Parathyroid adenoma (tissue), 2 donors: Measurements from ENCODE around the gene FAM83G.

Experiments
- H2AFZ ChIP-seq: fragments of 300-600 bp; sonication (generic); one replicate; pipeline ENCODE4 v1.7.0; 2017; ENCODE audit warnings: antibody characterized with exemption, mild to moderate bottlenecking
- H3K27ac ChIP-seq: fragments of 300-600 bp; sonication (generic); one replicate; pipeline ENCODE4 v1.7.0; 2017
- H3K27me3 ChIP-seq: fragments of 300-600 bp; sonication (generic); one replicate; pipeline ENCODE4 v1.7.0; 2017; ENCODE audit warnings: low read length; ENCODE audit not compliant: control insufficient read depth, insufficient read depth
- H3K36me3 ChIP-seq: fragments of 300-600 bp; sonication (generic); one replicate; pipeline ENCODE4 v1.7.0; 2017; ENCODE audit warnings: low read length; ENCODE audit not compliant: control insufficient read depth, insufficient read depth
- H3K4me1 ChIP-seq: fragments of 300-600 bp; sonication (generic); one replicate; pipeline ENCODE4 v1.7.0; 2017; ENCODE audit warnings: control low read depth
- H3K4me2 ChIP-seq: fragments of 300-600 bp; sonication (generic); one replicate; pipeline ENCODE4 v1.7.0; 2017; ENCODE audit warnings: low read length
- H3K4me3 ChIP-seq: fragments of 300-600 bp; sonication (generic); one replicate; pipeline ENCODE4 v1.7.0; 2017; ENCODE audit warnings: low read depth, low read length
- H3K79me2 ChIP-seq: fragments of 300-600 bp; sonication (generic); one replicate; pipeline ENCODE4 v1.7.0; 2017; ENCODE audit warnings: control low read depth
- H3K9ac ChIP-seq: fragments of 300-600 bp; sonication (generic); one replicate; pipeline ENCODE4 v1.7.0; 2017; ENCODE audit warnings: mild to moderate bottlenecking
- H3K9me3 ChIP-seq: fragments of 300-600 bp; sonication (generic); one replicate; pipeline ENCODE4 v1.7.0; 2017; ENCODE audit warnings: low read length; ENCODE audit not compliant: control insufficient read depth
- TF ChIP-seq, protein P1 (sequence below): fragments of 300-600 bp; sonication (generic); IDR thresholded peaks from one replicate; pipeline ENCODE4 v1.7.0; 2017; ENCODE audit warnings: antibody characterized with exemption, mild to moderate bottlenecking
- donor health status: primary hyperparathyroidism.

The FAM83G gene

GRCh38 chr17:18984273-18985114, 20.1 kb downstream of the FAM83G start:
- Histone ChIP-seq H3K4me1 (no peaks in the 10 kb centered on the region), H3K4me2 (no peak overlapping the region), H3K4me3 (no peak overlapping the region), H3K9ac (no peak overlapping the region), H2AFZ (no peak overlapping the region), H3K36me3 (no peaks in the 10 kb centered on the region), H3K79me2 (no peaks in the 10 kb centered on the region), H3K9me3 (no peaks in the 10 kb centered on the region), H3K27ac (no peak overlapping the region), H3K27me3 (no peaks in the 10 kb centered on the region)
- TF ChIP-seq, protein P1, sequence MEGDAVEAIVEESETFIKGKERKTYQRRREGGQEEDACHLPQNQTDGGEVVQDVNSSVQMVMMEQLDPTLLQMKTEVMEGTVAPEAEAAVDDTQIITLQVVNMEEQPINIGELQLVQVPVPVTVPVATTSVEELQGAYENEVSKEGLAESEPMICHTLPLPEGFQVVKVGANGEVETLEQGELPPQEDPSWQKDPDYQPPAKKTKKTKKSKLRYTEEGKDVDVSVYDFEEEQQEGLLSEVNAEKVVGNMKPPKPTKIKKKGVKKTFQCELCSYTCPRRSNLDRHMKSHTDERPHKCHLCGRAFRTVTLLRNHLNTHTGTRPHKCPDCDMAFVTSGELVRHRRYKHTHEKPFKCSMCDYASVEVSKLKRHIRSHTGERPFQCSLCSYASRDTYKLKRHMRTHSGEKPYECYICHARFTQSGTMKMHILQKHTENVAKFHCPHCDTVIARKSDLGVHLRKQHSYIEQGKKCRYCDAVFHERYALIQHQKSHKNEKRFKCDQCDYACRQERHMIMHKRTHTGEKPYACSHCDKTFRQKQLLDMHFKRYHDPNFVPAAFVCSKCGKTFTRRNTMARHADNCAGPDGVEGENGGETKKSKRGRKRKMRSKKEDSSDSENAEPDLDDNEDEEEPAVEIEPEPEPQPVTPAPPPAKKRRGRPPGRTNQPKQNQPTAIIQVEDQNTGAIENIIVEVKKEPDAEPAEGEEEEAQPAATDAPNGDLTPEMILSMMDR: no peak

GRCh38 chr17:18981642-18982424, 22.7 kb downstream of the FAM83G start:
- TF ChIP-seq, protein P1: no peak
- no peaks in the 10 kb centered on the region for H3K36me3 ChIP-seq
- no peak overlapping the region for H3K27ac ChIP-seq

DNA sequence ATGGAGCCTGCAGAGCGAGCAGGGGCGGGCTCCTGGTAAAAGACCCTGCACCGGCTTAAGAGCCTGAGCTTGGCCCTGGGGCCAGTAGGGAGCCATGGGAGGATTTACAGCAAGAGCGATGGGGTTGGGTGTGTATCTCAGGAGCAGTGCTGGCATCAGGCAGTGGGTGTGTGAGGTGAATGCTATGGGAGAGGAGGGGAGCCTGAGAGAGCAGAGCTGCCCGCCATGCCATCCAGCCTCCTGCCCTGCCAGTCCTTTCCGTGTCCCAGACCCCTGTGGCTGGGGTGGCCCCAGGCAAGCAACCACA, 23.3 kb downstream of the FAM83G start:
- Histone ChIP-seq H3K27me3 (no peaks in the 10 kb centered on the region), H3K4me3 (no peak overlapping the region), H2AFZ (no peak overlapping the region), H3K9me3 (no peaks in the 10 kb centered on the region), H3K36me3 (no peaks in the 10 kb centered on the region), H3K79me2 (no peaks in the 10 kb centered on the region), H3K4me2 (no peak overlapping the region), H3K4me1 (no peaks in the 10 kb centered on the region), H3K9ac (no peak overlapping the region), H3K27ac (no peak overlapping the region)
- TF ChIP-seq, protein P1: no peak

More at GRCh38 chr17:18981642-18982424, 22.7 kb downstream of the FAM83G start:
- Histone ChIP-seq H3K79me2 (no peaks in the 10 kb centered on the region), H3K4me1 (no peaks in the 10 kb centered on the region), H3K27me3 (no peaks in the 10 kb centered on the region), H3K4me2 (no peak overlapping the region), H3K9ac (no peak overlapping the region), H2AFZ (no peak overlapping the region), H3K4me3 (no peak overlapping the region), H3K9me3 (no peaks in the 10 kb centered on the region)

DNA sequence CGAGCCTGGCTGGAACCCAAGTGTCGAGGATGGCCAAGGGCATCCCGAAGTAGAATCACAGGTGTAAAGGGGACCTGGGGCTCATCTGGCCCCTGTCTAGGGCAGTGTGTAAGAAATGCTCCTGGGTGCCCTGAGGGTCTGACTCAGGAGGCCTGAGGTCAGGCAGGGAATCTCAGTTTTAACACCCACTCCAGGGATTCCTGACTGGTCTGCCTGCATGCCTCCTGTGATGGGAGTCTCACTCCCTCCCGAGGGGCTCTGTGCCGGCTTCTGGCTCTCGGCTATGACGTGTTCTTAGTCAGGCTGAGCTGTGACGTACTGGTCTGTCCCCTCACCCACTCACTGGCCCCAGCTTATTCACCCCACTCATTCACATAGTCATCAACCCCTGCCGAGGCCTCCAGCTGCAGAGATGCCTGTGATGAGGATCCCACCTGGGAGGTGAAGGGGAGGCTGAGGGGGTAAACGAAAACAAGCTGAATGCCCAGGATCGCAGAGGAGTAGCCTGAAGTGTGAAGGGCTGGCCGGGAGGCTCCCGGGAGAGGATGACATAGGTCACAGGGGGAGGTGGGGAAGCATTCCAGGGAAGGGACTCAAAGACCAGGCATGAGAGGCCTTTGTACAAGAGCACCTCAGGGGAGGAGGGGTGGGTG, 23.8 kb downstream of the FAM83G start:
- Histone ChIP-seq H3K27ac (no peak overlapping the region), H3K9me3 (no peaks in the 10 kb centered on the region), H2AFZ (no peak overlapping the region), H3K9ac (no peak overlapping the region), H3K27me3 (no peaks in the 10 kb centered on the region), H3K4me1 (no peaks in the 10 kb centered on the region), H3K4me3 (no peak overlapping the region), H3K79me2 (no peaks in the 10 kb centered on the region), H3K4me2 (no peak overlapping the region), H3K36me3 (no peaks in the 10 kb centered on the region)
- TF ChIP-seq, protein P1: no peak
